Ovary (tissue), 3 donors: ENCODE data around the gene DPEP1.

Source experiments
- CTCF ChIP-seq, 3 donors: fragments of 450-650 bp in 2 of 3; fragments of 200-600 bp in 1 of 3; IDR thresholded peaks; one replicate each; pipeline versions ENCODE4 v1.5.1 to v1.8.0; 2016 to 2022; ENCODE audit warnings: antibody characterized with exemption in 3 of 3, mild to moderate bottlenecking in 1 of 3
- EP300 ChIP-seq: sonication (generic); formaldehyde crosslinking; IDR thresholded peaks from one replicate; pipeline ENCODE4 v1.6.1; 2017; ENCODE audit warnings: antibody characterized with exemption
- POLR2A ChIP-seq: fragments of 450-650 bp; IDR thresholded peaks from one replicate; pipeline ENCODE4 v1.6.1; 2017; ENCODE audit warnings: antibody characterized with exemption, mild to moderate bottlenecking, moderate library complexity
- donor health status: DM: no; HTN: no; CAD: no.

GRCh38 chr16:89569506-89570341, 43.7 kb upstream of the DPEP1 start:
- TF ChIP-seq EP300: no peak
- TF ChIP-seq CTCF (IDR thresholded peaks at IDR 0.05): no peak
- no peak for TF ChIP-seq POLR2A
